GM19452 (cell line): ENCODE results near the gene BCKDK.

Experiments
- ATAC-seq: cut with Tn5 transposase; IDR thresholded peaks from one replicate; pipeline ENCODE4 v1.9.1; 2021; ENCODE audit not compliant: unreplicated experiment

Gene BCKDK

GRCh38 chr16:31108035-31108793, at the start of gene BCKDK:
TSS of gene BCKDK (plus strand) at chr16:31108386. CDS start at chr16:31109224, 838 bp downstream.
- ATAC-seq: peak; percentile 83

GRCh38 chr16:31061126-31061812, 46.9 kb upstream of the BCKDK start:
- ATAC-seq: no peak

DNA sequence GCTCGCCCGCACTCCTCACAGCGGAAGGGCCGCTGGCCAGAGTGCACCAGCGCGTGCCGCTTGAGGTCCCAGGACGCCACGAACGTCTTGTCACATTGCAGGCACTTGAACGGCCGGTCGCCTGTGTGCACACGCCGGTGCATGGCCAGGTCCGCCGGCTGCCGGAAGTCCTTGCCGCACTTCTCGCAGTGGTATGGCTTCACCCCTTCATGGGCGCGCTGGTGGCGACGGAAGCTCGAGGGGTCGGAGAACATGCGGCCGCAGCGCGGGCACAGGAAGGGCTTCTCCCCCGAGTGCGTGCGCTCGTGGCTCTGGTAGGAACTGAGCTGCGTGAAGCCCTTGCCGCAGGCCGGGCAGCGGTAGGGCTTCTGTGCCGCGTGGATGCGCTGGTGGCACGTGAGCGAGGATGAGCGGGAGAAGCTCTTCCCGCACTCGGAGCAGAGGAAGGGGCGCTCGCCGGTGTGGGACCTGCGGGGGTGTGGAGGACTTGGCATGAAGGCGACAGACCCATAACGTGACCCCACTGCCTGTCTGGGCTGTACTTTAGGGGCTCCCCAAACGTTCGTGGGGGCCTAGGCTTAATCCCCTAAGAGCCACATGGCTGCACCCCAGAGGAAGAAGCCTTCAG, 46.3 kb upstream of the BCKDK start:
- no peak for ATAC-seq

DNA sequence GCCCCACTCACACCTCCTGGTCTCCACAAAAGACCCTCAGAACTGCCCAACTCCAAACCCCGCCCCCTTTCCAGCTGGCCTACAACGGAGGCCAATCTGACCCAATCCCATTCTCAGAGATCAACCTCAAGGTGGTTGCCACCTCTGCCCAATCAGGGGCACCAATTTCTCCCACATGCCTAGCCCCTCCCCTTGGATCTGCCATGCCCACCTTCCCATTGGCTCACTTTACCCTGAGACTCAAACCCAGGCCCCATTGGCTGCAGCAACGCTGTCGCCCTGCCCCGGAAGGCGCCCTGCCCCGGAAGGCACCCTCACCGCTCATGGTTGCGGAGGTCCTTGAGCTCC, 44.7 kb upstream of the BCKDK start:
- no peak for ATAC-seq

GRCh38 chr16:31063843-31064611, 44.2 kb upstream of the BCKDK start:
- ATAC-seq: no peak

- no peak for ATAC-seq
Measured at GRCh38 chr16:31064882-31065461, 43.2 kb upstream of the BCKDK start.

DNA sequence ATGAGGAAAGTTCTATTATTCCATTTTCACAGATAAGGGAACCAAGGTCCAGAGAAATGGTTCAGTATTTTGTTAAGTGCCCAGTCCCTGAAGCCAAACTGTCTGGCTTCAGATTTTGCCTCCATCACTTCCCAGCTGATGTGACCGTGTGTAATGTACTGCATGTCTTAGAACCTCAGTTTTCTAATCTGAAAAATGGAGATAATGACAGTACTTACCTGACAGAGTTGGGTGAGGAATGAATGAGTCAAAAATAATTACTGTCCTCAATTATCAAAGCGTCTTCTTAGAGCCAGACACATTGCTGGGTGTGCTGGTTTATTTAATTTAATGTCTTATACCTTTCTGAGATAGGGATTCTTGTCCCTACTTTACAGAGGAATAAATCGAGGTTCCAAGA, 40.8 kb upstream of the BCKDK start:
- ATAC-seq: no peak

- ATAC-seq: no peak
Measured at GRCh38 chr16:31071861-31072260, 36.3 kb upstream of the BCKDK start.

- no peak for ATAC-seq
Measured at GRCh38 chr16:31072540-31073141, 35.5 kb upstream of the BCKDK start.

DNA sequence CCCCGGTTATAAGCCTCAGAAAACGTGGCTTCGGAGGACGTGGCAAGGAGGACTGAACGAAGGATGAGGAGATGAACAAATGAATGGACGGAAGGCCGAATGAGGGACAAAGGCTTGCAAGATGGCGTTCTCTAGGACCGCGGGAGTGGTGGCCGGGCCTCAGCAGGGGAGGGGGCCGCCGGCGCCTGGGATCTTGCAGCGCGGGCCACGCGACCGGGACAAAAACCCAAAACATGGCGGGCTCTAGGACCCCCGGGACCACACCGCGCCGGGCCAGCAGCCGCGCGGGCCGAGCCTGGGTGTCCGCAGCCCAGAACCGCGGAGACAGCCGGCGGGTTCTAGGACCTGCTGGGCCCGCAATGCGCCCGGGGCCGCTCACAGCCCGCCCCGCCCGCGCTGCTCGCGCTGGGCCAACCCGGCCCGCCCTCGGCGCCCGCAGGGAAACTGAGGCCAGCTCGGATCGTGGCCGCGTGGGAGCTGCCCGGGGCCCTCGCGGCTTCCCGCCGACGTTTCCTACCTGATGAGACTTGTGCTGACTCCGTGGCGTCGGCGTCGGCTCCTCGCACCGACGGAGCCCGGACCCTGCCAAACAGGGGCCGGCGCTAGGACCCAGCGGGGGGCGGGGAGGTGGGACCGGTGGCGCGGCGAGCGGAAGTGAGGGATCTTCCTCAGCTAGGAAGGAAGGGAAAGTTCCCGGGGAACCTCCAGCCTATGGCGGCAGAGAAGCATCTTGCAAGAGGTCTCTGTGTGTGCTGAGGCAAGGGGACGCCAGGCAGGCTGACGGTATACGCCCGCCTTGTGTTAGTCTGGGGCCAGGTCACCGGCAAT, 34.8 kb upstream of the BCKDK start:
- ATAC-seq: peak; percentile 53

DNA sequence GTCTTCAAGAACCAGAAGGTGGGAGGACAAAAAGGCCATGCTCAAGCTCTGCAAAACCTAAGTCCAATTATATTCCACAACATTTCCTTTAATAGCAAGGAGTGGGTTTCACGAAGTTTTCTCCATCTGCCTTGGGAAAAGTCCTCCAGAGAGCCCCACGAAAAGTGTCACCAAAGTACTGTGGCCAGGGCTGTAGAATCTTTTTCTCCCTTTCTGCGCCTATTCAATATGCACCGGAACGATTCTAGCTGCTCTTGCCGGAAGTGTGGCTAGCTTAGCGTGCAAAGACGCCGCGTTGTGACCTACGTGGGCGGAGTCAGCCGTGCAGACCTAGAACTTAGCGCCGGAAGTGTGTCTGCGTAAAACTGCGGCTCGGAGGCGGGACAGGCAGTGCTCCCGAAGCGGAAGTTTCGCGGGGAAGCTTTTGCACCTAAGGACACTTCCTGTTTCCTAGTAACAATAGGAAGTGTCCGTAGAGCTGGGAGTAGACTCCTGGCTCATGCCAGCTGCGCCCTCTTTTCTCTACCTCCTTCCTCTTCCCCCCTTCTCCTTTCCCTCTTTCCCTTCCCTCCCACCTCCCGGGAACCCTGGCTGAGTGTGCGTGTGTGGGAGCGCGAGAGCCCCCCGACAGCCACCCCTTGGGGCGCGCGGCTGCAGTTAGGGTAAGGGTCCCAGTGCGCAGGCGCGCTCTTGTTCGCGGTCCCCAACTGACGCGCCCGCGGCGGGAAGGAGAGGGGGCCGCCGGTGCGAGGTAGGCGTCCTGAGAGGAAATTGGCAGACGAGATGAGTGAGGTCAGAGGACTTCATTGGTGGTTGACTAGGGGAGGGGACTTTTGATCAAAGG, 34.0 kb upstream of the BCKDK start, which contains the start of the genes ZNF646 and ZNF668:
ZNF646 (plus strand) TSS at position 453 of the 844 bp plus-strand sequence. CDS start 1,903 bp downstream, outside the sequence.
ZNF668 (minus strand) TSS at position 271 of the 844 bp plus-strand sequence. CDS start 9,781 bp downstream, outside the sequence.
- ATAC-seq: peak; percentile 71

DNA sequence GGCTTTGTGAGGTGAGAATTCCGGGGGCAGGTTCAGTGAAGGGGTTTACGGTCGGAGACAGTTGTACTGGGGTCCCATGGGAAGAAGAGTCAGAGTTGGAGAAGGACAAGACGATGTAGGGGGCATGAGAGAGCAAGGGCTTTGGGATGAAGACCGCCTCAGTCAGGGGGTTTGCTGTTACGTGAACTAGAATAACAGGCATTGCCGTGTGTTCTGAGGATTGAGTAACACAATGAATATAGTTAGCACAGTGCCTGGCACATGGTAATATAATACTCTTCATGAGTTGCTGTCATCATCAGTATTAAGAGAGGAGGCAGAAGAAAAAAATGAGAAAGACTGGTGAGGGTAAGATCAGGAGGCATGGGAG, 33.4 kb upstream of the BCKDK start:
- ATAC-seq: no peak

GRCh38 chr16:31076319-31076718, 31.9 kb upstream of the BCKDK start:
- ATAC-seq: no peak

GRCh38 chr16:31077024-31077423, 31.2 kb upstream of the BCKDK start:
- ATAC-seq: no peak

- ATAC-seq: no peak
Measured at GRCh38 chr16:31077592-31078396, 30.4 kb upstream of the BCKDK start.

GRCh38 chr16:31078597-31079341, 29.4 kb upstream of the BCKDK start:
- ATAC-seq: no peak

DNA sequence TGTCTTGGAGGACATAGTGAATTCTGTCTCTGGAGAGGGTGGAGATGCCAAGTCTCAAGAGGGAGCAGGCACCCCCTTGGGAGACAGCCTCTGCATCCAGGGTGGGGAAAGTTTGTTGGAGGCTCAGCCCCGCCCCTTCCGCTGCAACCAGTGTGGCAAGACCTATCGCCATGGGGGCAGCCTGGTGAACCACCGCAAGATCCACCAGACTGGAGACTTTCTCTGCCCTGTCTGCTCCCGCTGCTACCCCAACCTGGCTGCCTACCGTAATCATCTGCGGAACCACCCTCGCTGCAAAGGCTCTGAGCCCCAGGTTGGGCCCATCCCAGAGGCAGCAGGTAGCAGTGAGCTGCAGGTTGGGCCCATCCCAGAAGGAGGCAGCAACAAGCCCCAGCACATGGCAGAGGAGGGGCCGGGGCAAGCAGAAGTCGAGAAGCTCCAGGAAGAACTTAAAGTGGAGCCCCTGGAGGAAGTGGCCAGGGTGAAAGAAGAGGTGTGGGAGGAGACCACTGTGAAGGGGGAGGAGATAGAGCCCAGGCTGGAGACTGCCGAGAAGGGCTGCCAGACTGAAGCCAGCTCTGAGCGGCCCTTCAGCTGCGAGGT, 28.7 kb upstream of the BCKDK start:
- ATAC-seq: no peak
